ENCODE data around the gene JARID2.

Gene JARID2

GRCh38 chr6:15547400-15547799 is 301.5 kb downstream of the JARID2 start (continued):
- TF ChIP-seq ZNF37A (tag by site-specific recombination; IDR thresholded peaks at IDR 0.05), result no peak

GRCh38 chr6:15549371-15549770 is 303.5 kb downstream of the JARID2 start:
- H3K27ac ChIP-seq (ENCODE audit: extremely low read depth, low read depth, low read length), result no peak overlapping the region
- no peak overlapping the region for H3K4me3 ChIP-seq (ENCODE audit: low read depth, low read length)
- CTCF ChIA-PET, result interaction anchor here (0.6 to 0.8 kb wide), 2 partner anchors 36 to 44 kb away, joined by 3 to 7 read pairs; no protein-coding TSS in a partner anchor
- no peaks in the 10 kb centered on the region for H3K36me3 ChIP-seq (ENCODE audit: control insufficient read depth in 2 of 2, insufficient read depth in 1 of 2, low read length in 2 of 2)
- H3K9me3 ChIP-seq (ENCODE audit: control insufficient read depth, insufficient read depth, low read depth, low read length), result no peaks in the 10 kb centered on the region
- TF ChIP-seq ZNF274 (IDR thresholded peaks at IDR 0.05; ENCODE audit: low read length), result no peak
- no peak for TF ChIP-seq ZNF274 (tag by site-specific recombination; IDR thresholded peaks at IDR 0.05; ENCODE audit: borderline replicate concordance)
- no peak for TF ChIP-seq ZSCAN16 (tag by site-specific recombination; IDR thresholded peaks at IDR 0.05)
- TF ChIP-seq, protein P1, sequence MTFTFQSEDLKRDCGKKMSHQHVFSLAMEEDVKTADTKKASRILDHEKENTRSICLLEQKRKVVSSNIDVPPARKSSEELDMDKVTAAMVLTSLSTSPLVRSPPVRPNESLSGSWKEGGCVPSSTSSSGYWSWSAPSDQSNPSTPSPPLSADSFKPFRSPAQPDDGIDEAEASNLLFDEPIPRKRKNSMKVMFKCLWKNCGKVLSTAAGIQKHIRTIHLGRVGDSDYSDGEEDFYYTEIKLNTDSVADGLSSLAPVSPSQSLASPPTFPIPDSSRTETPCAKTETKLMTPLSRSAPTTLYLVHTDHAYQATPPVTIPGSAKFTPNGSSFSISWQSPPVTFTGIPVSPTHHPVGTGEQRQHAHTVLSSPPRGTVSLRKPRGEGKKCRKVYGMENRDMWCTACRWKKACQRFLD (tag by site-specific recombination; IDR thresholded peaks at IDR 0.05), result no peak
- no peak for TF ChIP-seq ZNF239 (tag by site-specific recombination; IDR thresholded peaks at IDR 0.05)
- no peak for TF ChIP-seq ZNF202 (tag by site-specific recombination; IDR thresholded peaks at IDR 0.05; ENCODE audit: borderline replicate concordance)
- no peak for TF ChIP-seq ZNF843 (tag by site-specific recombination; IDR thresholded peaks at IDR 0.05)
- TF ChIP-seq CTCF (tag by site-specific recombination; IDR thresholded peaks at IDR 0.05), result no peak
- TF ChIP-seq ZNF600 (tag by site-specific recombination; IDR thresholded peaks at IDR 0.05), result no peak
- TF ChIP-seq ZNF660 (tag by site-specific recombination; IDR thresholded peaks at IDR 0.05), result no peak
- TF ChIP-seq ZNF48 (tag by site-specific recombination; IDR thresholded peaks at IDR 0.05), result no peak
- TF ChIP-seq, protein P2, sequence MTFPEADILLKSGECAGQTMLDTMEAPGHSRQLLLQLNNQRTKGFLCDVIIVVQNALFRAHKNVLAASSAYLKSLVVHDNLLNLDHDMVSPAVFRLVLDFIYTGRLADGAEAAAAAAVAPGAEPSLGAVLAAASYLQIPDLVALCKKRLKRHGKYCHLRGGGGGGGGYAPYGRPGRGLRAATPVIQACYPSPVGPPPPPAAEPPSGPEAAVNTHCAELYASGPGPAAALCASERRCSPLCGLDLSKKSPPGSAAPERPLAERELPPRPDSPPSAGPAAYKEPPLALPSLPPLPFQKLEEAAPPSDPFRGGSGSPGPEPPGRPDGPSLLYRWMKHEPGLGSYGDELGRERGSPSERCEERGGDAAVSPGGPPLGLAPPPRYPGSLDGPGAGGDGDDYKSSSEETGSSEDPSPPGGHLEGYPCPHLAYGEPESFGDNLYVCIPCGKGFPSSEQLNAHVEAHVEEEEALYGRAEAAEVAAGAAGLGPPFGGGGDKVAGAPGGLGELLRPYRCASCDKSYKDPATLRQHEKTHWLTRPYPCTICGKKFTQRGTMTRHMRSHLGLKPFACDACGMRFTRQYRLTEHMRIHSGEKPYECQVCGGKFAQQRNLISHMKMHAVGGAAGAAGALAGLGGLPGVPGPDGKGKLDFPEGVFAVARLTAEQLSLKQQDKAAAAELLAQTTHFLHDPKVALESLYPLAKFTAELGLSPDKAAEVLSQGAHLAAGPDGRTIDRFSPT (tag by site-specific recombination; IDR thresholded peaks at IDR 0.05), result no peak
- TF ChIP-seq ZNF830 (tag by site-specific recombination; IDR thresholded peaks at IDR 0.05; ENCODE audit: low read depth), result no peak
- H3K4me1 ChIP-seq (ENCODE audit: control insufficient read depth, insufficient read depth, low read length), result peaks cover 14% of the 10 kb centered on the region; the same call in 1 of the 2 replicates
- POLR2A ChIA-PET, result no interaction called here

DNA sequence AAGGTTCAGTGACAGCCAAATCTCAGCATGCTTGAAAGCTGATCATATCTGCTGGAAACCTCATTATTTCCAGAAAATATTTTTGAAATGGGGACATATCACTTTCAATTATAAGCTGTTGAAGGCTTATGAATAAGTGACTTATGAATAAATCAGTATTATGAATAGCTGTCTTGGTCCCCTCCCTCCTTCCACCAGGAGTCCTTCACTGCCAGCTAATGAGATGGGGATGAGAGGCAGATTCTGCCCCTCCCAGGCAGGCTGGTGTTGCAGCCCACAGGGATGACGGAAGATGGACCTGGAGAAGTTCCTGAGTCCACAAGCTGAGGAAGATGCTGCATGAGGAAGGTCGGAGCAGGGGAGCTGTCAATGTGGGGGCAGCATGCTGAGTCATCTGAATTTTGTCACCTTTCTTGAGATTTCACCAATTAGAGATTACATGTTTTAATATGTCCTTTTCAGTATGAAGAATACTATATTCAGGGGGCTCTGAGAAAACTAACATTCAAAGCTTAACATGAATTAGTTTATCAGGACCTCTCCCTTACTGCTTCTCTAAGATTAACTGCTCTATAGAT is 304.8 kb downstream of the JARID2 start:
- no peaks in the 10 kb centered on the region for H3K9me3 ChIP-seq (ENCODE audit: control insufficient read depth, insufficient read depth, low read depth, low read length)
- H3K4me1 ChIP-seq (ENCODE audit: control insufficient read depth, insufficient read depth, low read length), result peaks cover 14% of the 10 kb centered on the region; the same call in 1 of the 2 replicates
- no peak overlapping the region for H3K27ac ChIP-seq (ENCODE audit: extremely low read depth, low read depth, low read length)
- H3K36me3 ChIP-seq (ENCODE audit: control insufficient read depth in 2 of 2, insufficient read depth in 1 of 2, low read length in 2 of 2), result no peaks in the 10 kb centered on the region
- ChIA-PET CTCF (interaction anchor here (0.5 kb wide), 1 partner anchor 1994 kb away, joined by 3 read pairs; no protein-coding TSS in a partner anchor), POLR2A (interaction anchor here (0.8 to 1.1 kb wide), 2 partner anchors 44 to 578 kb away, joined by 3 read pairs; partner anchors contain the start of gene MYLIP)
- no peak overlapping the region for H3K4me3 ChIP-seq (ENCODE audit: low read depth, low read length)
- TF ChIP-seq GLIS2 (tag by site-specific recombination; IDR thresholded peaks at IDR 0.05) (no peak), ZNF324 (tag by site-specific recombination; IDR thresholded peaks at IDR 0.05) (no peak)
